Fibroblast of pulmonary artery (primary cell): ENCODE results near the gene IGLON5.

Experiments used
- DNase-seq: peaks from one replicate; pipeline ENCODE4 v3.0.0-alpha.2; 2010; ENCODE audit warnings: low read depth
- H3K4me3 ChIP-seq: replicated peaks from 2 replicates; pipeline ENCODE4 v1.5.1; 2011; ENCODE audit warnings: low read depth, mild to moderate bottlenecking, control low read depth, low read length, moderate library complexity
- TF ChIP-seq, protein P1 (sequence below): IDR thresholded peaks from 2 replicates; pipeline ENCODE4 v1.5.1; 2011; ENCODE audit warnings: mild to moderate bottlenecking, control low read depth, low read length, inconsistent platforms; ENCODE audit errors: missing control alignments

IGLON5 gene

DNA sequence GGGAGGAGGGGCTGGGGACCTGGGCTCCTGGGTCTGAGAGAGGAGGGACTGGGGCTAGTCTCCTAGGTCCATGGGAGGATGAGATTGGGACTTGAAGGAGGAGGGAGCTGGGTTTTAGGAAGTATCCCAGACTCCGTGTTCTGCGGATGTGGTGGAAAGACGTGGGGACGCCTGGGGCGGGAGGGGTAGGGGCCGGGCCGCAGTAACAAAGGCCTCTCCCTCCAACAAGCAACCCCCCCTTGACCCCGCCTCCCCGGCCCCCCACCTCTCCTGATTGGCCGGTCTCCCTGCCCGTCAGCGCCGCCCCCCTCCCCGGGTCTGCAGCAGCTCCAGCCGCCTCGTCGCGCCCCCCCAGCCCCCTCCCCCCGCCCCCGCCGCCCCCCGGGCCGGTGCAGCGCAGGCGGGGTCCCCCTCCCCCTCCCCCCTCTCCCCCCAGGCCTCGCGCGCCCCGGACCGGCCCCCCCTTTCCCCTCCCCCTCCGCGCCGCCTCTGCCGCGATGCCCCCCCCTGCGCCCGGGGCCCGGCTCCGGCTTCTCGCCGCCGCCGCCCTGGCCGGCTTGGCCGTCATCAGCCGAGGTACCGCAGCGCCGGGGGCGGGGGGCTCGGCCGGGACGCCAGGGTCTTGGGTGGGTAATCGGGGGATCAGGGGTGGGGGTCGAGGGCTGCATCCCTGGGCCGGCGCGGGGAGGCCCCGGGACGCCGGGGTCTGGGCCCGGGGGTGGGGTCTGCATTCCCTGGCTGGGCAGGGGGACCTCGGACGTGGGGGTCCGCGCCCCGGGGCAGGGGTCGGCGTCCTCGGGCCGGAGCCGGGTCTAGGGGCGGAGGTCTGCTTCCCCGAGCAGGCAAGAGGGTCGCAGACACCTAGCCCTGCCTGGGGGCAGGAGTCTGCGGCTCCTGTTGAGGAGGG lies at the start of gene IGLON5:
Gene IGLON5, plus strand, starts transcription at position 294 of the 907 bp plus-strand sequence. Its CDS starts 204 bp downstream, at position 498.
- DNase-seq = no peak
- no peak within 1 kb of the TSS for H3K4me3 ChIP-seq
- TF ChIP-seq, protein P1, sequence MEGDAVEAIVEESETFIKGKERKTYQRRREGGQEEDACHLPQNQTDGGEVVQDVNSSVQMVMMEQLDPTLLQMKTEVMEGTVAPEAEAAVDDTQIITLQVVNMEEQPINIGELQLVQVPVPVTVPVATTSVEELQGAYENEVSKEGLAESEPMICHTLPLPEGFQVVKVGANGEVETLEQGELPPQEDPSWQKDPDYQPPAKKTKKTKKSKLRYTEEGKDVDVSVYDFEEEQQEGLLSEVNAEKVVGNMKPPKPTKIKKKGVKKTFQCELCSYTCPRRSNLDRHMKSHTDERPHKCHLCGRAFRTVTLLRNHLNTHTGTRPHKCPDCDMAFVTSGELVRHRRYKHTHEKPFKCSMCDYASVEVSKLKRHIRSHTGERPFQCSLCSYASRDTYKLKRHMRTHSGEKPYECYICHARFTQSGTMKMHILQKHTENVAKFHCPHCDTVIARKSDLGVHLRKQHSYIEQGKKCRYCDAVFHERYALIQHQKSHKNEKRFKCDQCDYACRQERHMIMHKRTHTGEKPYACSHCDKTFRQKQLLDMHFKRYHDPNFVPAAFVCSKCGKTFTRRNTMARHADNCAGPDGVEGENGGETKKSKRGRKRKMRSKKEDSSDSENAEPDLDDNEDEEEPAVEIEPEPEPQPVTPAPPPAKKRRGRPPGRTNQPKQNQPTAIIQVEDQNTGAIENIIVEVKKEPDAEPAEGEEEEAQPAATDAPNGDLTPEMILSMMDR = no peak

DNA sequence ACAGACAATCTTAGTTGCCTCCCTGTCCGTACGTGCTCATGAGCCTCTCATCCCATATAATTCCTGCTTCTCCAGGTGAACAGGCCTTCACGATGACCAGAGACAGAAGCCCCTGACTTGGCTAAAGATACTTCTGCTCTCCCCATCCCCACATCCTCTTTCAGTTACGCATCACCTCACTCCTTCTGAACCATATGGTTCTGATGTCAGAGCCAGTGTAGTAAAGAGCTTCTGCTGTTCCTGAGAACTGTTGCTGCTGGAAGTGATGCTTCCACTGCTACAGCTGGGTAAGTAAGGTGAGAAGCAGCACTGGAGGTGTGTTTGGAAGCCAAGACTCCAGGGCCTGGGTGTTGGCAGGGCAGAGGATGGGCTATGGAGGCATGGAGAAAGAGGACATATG lies 47.6 kb upstream of the IGLON5 start:
- TF ChIP-seq, protein P1 = no peak
- no peak overlapping the region for H3K4me3 ChIP-seq
- DNase-seq = no peak

DNA sequence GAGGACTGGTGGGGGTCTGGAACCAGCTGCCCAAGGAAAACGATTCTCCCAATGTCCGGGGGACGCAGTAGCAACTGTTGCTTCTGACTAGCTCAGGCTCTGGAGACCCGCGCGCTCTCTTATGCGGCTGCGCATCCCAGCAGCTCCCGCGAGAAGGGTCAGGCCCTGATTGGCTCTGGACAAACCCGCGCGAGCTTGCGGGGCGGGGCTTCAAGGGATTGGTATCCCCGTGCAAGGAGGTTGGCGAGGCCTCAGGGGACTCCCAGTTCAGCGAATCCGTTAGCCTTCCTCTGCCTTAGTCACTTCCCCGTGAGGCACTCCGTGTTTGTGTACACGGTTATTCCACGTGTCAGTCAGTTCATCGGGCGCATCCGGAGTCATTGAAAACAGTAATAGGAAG lies 40.4 kb upstream of the IGLON5 start:
- no peak for DNase-seq
- TF ChIP-seq, protein P1 = no peak
- no peak overlapping the region for H3K4me3 ChIP-seq

DNA sequence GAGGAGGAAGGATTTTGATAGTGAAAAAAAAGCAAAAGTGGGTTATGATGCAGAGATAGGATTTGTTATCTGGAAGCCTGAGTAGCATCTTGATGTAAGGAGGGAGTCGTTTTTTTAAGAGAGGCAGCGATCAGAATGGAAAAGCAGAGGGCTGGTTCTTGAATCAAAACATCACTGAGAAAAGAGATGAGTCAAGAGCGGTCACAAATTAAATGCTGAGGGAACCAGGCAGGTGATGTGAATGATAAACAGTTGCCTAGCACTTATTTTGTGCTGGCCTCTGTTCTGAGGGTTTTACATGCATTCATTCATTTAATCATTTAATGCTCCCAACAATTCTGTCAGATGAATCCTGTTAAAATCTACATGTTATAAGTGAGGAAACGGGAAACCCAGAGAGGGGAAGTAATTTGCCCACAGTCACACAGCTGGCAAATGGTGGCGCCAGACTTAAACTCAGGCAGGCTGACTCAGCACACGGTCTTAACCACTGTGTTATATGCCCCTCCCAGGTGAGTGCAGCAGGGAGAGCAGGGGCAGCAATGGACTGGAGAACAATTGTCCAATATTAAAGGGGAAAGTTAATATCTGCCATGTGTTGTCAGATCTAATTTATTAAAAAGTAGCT lies 39.1 kb upstream of the IGLON5 start:
- TF ChIP-seq, protein P1 = no peak
- H3K4me3 ChIP-seq = no peak overlapping the region
- DNase-seq = no peak

DNA sequence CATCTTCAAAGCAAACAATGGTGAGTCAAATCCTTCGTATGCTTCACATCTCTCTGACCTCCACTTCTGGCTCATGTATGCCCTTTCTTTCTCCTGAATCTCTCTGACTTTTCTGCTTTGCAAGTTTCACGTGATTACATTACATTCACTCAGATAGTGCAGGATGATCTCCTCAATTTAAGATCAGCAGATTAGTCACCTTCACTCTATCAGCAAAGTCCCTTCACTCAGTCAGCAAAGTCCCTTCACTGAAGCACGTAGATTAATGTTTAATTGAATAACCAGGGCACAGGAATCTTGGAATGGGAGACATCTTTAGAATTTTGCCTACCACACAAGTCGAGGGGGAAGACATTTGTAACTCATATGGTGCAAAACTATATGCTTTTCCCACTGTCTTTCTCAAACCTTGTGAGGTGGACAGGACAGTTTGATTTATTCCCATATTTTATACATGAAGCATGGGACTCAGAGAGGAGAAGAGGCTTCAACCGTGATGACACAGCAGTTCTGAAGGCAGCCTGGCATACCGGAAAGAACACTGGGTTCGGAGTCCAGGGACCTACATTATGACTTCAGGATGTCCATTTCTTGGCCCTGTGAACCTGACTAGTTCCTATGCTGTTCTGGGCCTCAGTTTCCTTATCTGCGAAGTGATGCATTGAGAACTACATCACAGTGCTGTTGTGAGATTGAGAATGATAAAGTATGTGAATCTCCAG lies 37.2 kb upstream of the IGLON5 start:
- TF ChIP-seq, protein P1 = no peak
- DNase-seq = no peak
- H3K4me3 ChIP-seq = no peak overlapping the region

DNA sequence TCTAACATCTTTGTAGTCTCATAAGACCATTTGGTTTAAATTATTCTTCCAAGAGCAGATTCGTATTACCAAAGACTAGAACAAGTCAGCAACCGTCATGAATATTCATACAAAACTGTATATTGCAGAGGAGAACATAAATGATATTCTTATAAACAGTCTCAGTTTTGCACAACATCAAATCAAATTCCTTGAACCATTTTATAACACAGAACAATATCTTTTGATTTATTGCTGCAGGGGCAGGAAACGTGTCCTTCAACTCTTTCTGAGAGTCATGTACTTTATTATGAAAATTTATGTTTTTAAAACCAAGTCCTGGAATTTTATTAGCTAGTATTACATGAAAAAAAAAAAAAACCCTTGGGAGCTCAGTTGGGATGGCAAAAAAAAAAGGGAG lies 34.3 kb upstream of the IGLON5 start:
- TF ChIP-seq, protein P1 = no peak
- H3K4me3 ChIP-seq = no peak overlapping the region
- DNase-seq = no peak
